Testis (tissue), 5 donors: ENCODE measurements around the gene SGIP1. TPM values are rescaled to one million over a fixed set of nuclear protein-coding genes. Genes with fewer than 3 reads are reported as not detected.
A peak's percentile ranks its signal among the peaks of the same experiment; 100 is the strongest.

ENCODE experiments used
- DNase-seq: peaks from one replicate; pipeline ENCODE4 v3.0.0-alpha.2; 2019
- H3K27ac ChIP-seq, 2 donors: fragments of 200-600 bp; sonication (generic); one replicate each; pipeline ENCODE4 v1.5.1; 2019
- H3K27me3 ChIP-seq: fragments of 200-600 bp; sonication (generic); one replicate; pipeline ENCODE4 v1.5.1; 2019
- H3K36me3 ChIP-seq: fragments of 200-600 bp; sonication (generic); one replicate; pipeline ENCODE4 v1.5.1; 2017; ENCODE audit warnings: low read depth; ENCODE audit errors: missing control alignments
- H3K4me1 ChIP-seq: fragments of 200-600 bp; sonication (generic); one replicate; pipeline ENCODE4 v1.5.1; 2019
- H3K4me3 ChIP-seq, 2 donors: fragments of 200-600 bp; sonication (generic); one replicate each; pipeline ENCODE4 v1.5.1; 2017 to 2019
- H3K9me3 ChIP-seq: fragments of 200-600 bp; sonication (generic); one replicate; pipeline ENCODE4 v1.5.1; 2017
- POLR2A ChIP-seq: fragments of 450-650 bp; IDR thresholded peaks from one replicate; pipeline ENCODE4 v1.6.1; 2017; ENCODE audit warnings: antibody characterized with exemption, mild to moderate bottlenecking, moderate library complexity
- WGBS, 2 donors: methylation state at CpG; one replicate each; pipeline ENCODE4 v1.1.5; 2018; 5-methylcytosine and 5-hydroxymethylcytosine counted together
- intact Hi-C: fragments of 100-400 bp; cut with DNase I; formaldehyde crosslinking; loops from one replicate; pipeline ENCODE4 v1.15.1; 2023; ENCODE audit warnings: low total_unique reads
- long read RNA-seq, 2 donors: transcript quantifications; one replicate each; lab custom pipeline, GENCODE V29; 2026
- polyA plus RNA-seq: library from polyadenylated mRNA; stranded (reverse); fragments of 350-450 nt; fragmentation: Illumina TruSeq; extraction: RNeasy Lipid Tissue Mini Kit (QIAGEN cat#74804); gene quantifications from one replicate; pipeline ENCODE4 v1.2.3, GENCODE V29; 2014; ENCODE audit warnings: low read depth, low replicate concordance; ENCODE audit not compliant: insufficient read depth
- total RNA-seq, 2 donors: library from RNA; depleted of rRNA; stranded (reverse); fragments of >200 nt; gene quantifications; one replicate each; pipeline ENCODE4 v1.2.3, GENCODE V29; 2016
- TF ChIP-seq, protein P1 (sequence below), 3 experiments: fragments of 450-650 bp in 2 of 3; fragments of 200-600 bp in 1 of 3; sonication (generic) in 1 of 3; IDR thresholded peaks; one replicate each; pipeline ENCODE4 v1.5.1; 2016 to 2019; ENCODE audit warnings: antibody characterized with exemption in 3 of 3, mild to moderate bottlenecking in 2 of 3, moderate library complexity in 1 of 3

Gene SGIP1, protein sequence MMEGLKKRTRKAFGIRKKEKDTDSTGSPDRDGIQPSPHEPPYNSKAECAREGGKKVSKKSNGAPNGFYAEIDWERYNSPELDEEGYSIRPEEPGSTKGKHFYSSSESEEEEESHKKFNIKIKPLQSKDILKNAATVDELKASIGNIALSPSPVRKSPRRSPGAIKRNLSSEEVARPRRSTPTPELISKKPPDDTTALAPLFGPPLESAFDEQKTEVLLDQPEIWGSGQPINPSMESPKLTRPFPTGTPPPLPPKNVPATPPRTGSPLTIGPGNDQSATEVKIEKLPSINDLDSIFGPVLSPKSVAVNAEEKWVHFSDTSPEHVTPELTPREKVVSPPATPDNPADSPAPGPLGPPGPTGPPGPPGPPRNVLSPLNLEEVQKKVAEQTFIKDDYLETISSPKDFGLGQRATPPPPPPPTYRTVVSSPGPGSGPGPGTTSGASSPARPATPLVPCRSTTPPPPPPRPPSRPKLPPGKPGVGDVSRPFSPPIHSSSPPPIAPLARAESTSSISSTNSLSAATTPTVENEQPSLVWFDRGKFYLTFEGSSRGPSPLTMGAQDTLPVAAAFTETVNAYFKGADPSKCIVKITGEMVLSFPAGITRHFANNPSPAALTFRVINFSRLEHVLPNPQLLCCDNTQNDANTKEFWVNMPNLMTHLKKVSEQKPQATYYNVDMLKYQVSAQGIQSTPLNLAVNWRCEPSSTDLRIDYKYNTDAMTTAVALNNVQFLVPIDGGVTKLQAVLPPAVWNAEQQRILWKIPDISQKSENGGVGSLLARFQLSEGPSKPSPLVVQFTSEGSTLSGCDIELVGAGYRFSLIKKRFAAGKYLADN
- total RNA-seq (10 to 100 TPM; 48.1 to 67.9 TPM), polyA plus RNA-seq (11.7 TPM)
- long read RNA-seq, donor 1, partial matches to known transcripts: 0 of 1 reads
- long read RNA-seq, donor 1, other reads (novel, unspliced or antisense): 0 of 1 reads
- long read RNA-seq, donor 2: 0 reads

DNA sequence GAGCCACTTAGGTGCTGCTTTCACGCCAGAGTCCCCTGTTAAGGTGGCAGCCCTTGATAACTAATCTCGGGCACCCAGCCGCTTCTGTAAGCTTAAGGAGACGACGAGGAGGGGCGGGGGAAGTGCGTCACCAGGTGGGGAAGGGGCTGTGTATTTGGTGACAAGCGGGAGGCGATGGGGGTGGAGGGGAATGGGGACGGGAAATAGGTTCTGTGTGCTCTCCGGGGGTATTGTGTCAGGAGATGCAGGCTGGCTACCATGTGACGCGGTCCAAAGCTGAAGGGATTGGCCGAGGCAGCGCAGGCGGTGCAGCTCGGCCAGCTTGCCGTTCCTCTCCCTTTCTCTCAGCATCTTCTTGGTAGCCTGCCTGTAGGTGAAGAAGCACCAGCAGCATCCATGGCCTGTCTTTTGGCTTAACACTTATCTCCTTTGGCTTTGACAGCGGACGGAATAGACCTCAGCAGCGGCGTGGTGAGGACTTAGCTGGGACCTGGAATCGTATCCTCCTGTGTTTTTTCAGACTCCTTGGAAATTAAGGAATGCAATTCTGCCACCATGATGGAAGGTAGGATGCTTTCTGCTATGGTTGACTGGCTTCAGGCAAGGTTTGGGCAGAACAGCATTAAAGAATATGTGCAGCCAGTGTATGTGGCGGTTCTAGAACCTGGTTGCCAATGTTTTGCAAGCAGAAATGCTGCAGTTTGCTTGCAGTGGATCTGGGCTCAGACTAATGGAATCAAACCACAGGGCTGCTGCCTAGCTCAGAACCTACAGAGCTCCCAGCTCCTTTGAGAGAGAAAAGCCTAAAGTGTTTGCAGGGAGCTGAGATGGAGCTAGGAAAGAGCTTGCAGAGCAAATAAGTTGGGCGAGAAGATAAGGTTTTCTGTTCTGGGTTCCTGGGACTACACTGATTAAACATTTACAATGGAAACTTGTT is at the start of gene SGIP1:
Gene SGIP1 (plus strand): TSS at position 350 of the 937 bp plus-strand sequence. CDS start 206 bp downstream, at position 556.
- H3K4me1 ChIP-seq: peaks cover 4% of the 10 kb centered on the region
- no peaks in the 10 kb centered on the region for H3K9me3 ChIP-seq
- TF ChIP-seq POLR2A: no peak
- TF ChIP-seq, protein P1, sequence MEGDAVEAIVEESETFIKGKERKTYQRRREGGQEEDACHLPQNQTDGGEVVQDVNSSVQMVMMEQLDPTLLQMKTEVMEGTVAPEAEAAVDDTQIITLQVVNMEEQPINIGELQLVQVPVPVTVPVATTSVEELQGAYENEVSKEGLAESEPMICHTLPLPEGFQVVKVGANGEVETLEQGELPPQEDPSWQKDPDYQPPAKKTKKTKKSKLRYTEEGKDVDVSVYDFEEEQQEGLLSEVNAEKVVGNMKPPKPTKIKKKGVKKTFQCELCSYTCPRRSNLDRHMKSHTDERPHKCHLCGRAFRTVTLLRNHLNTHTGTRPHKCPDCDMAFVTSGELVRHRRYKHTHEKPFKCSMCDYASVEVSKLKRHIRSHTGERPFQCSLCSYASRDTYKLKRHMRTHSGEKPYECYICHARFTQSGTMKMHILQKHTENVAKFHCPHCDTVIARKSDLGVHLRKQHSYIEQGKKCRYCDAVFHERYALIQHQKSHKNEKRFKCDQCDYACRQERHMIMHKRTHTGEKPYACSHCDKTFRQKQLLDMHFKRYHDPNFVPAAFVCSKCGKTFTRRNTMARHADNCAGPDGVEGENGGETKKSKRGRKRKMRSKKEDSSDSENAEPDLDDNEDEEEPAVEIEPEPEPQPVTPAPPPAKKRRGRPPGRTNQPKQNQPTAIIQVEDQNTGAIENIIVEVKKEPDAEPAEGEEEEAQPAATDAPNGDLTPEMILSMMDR (IDR thresholded peaks at IDR 0.05): no peak
- H3K27ac ChIP-seq: peak within 1 kb of the TSS; percentile 77 to 84
- peak within 1 kb of the TSS; percentile 44 to 68 for H3K4me3 ChIP-seq
- peak; percentile 78 for DNase-seq
- 7 to 10% methylated on average over 25 of the region's 25 CpGs for WGBS, 2 donors
- no peaks in the 10 kb centered on the region for H3K36me3 ChIP-seq
- H3K27me3 ChIP-seq: no peaks in the 10 kb centered on the region
- intact Hi-C loops: no loop called here

DNA sequence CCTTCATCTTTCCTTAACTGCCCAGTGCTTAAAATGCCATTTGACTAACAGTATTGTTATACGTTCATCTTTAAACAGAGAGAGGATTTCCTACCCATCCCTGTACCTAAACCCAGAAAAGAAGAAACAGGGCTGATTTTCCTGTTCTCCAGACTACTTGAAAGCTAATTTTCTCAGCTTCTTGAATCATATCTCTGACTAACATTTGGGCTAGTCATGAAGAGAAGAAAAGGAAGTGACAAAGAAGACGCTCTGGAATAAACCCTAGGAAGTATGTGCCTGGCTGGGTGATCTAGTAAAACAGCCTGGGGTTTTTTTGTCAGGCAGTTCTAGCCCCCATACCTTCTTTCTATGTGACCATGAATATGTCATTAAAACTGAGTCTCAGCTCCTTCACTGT is 44.8 kb upstream of the SGIP1 start:
- no peaks in the 10 kb centered on the region for H3K36me3 ChIP-seq
- H3K4me1 ChIP-seq: no peaks in the 10 kb centered on the region
- no peak for TF ChIP-seq POLR2A
- TF ChIP-seq, protein P1 (IDR thresholded peaks at IDR 0.05): no peak
- H3K4me3 ChIP-seq: no peak overlapping the region
- no peak for DNase-seq
- intact Hi-C loops: no loop called here
- no peaks in the 10 kb centered on the region for H3K9me3 ChIP-seq
- H3K27ac ChIP-seq: no peak overlapping the region
- no peaks in the 10 kb centered on the region for H3K27me3 ChIP-seq
- 75 to 78% methylated on average over 2 of the region's 2 CpGs for whole genome bisulfite sequencing, 2 donors

DNA sequence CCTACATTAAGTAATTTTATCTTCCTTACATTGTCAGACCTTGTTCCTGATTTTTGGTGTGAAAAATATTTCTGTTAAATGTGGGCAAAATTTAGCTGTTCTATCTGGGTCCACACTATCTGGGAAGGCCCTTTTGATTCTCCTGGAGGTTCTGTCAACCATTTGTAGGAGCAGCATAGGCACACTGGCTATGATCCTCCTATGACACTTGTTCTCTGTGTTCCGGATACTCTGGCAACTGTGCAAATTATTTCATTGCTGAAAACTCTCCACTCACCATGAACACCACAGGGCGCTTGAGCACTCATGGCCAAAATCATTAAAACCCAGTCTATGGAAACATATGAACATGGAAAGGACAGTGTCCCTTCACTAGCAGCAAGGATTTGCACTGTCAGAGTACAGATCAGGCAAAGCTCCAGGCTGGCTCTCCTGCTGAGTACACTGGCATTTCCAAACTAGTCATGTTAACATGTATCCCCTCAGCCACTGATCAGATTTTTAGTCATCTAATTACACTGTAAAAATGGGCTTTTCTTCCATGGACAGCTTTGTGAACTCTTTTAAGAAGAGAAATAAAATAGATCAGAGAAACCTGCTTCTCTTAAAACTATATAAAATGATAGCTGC is 43.9 kb upstream of the SGIP1 start:
- Histone ChIP-seq H3K4me3 (no peak overlapping the region), H3K27ac (no peak overlapping the region), H3K4me1 (no peaks in the 10 kb centered on the region), H3K27me3 (no peaks in the 10 kb centered on the region), H3K36me3 (no peaks in the 10 kb centered on the region), H3K9me3 (no peaks in the 10 kb centered on the region)
- TF ChIP-seq POLR2A: no peak
- TF ChIP-seq, protein P1 (IDR thresholded peaks at IDR 0.05): no peak
- WGBS, 2 donors: 48 to 62% methylated on average over 2 of the region's 2 CpGs
- intact Hi-C loops: no loop called here
- no peak for DNase-seq

DNA sequence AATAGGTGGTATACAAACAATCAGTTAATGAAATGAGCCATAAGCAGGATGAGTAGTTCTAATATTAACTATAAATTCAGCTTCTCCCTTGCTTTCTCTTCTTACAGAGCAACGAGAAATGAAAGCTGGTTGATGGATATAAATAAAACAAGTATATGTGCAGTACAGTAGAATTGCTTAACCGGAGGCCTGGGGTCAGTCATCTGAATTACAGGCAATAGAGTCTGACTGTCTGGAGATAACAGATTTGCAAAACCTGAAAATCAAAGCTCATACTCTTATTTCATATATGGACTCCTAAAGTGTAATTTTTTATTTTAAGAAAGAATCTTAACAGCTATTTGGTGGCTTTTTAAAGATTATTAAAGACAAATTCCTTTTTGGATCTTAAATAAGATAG is 43.1 kb upstream of the SGIP1 start:
- Histone ChIP-seq H3K27ac (no peak overlapping the region), H3K9me3 (no peaks in the 10 kb centered on the region), H3K27me3 (no peaks in the 10 kb centered on the region), H3K4me1 (no peaks in the 10 kb centered on the region), H3K36me3 (no peaks in the 10 kb centered on the region), H3K4me3 (no peak overlapping the region)
- DNase-seq: no peak
- WGBS, 2 donors: 72 to 77% methylated on average over 2 of the region's 2 CpGs
- TF ChIP-seq, protein P1 (IDR thresholded peaks at IDR 0.05): no peak
- intact Hi-C loops: no loop called here
